ENCODE measurements around the gene MDM2.

Gene MDM2

GRCh38 chr12:68891141-68891540 is 83.2 kb downstream of the MDM2 start:
- in situ Hi-C loops (cut with HindIII; ENCODE audit: low pct_unique_long_range_greater_than_20kb, low sequenced_read_pairs): no loop called here
- TF ChIP-seq JUND (IDR thresholded peaks at IDR 0.05; ENCODE audit: low read depth): no peak
- no peak for DNase-seq (ENCODE audit: low read depth in 1 of 2, low spot score in 1 of 2)

- no peak for DNase-seq (ENCODE audit: low read depth in 1 of 2, low spot score in 1 of 2)
- no peak for TF ChIP-seq JUND (IDR thresholded peaks at IDR 0.05; ENCODE audit: low read depth)
- in situ Hi-C loops (cut with HindIII; ENCODE audit: low pct_unique_long_range_greater_than_20kb, low sequenced_read_pairs): no loop called here
Observed at GRCh38 chr12:68893201-68893600, 85.2 kb downstream of the MDM2 start.

- in situ Hi-C loops (cut with HindIII; ENCODE audit: low pct_unique_long_range_greater_than_20kb, low sequenced_read_pairs): no loop called here
- no peak for DNase-seq (ENCODE audit: low read depth in 1 of 2, low spot score in 1 of 2)
- no peak for TF ChIP-seq JUND (IDR thresholded peaks at IDR 0.05; ENCODE audit: low read depth)
Observed at GRCh38 chr12:68893741-68894140, 85.8 kb downstream of the MDM2 start.

GRCh38 chr12:68894276-68894855 is 86.4 kb downstream of the MDM2 start:
- no peak for TF ChIP-seq JUND (IDR thresholded peaks at IDR 0.05; ENCODE audit: low read depth)
- DNase-seq (ENCODE audit: low read depth in 1 of 2, low spot score in 1 of 2): no peak
- in situ Hi-C loops (cut with HindIII; ENCODE audit: low pct_unique_long_range_greater_than_20kb, low sequenced_read_pairs): no loop called here

GRCh38 chr12:68896881-68897540 is 89.0 kb downstream of the MDM2 start:
- TF ChIP-seq JUND (IDR thresholded peaks at IDR 0.05; ENCODE audit: low read depth): no peak
- in situ Hi-C loops (cut with HindIII; ENCODE audit: low pct_unique_long_range_greater_than_20kb, low sequenced_read_pairs): no loop called here
- DNase-seq (ENCODE audit: low read depth in 1 of 2, low spot score in 1 of 2): no peak

GRCh38 chr12:68899251-68899771 is 91.3 kb downstream of the MDM2 start:
- DNase-seq (ENCODE audit: low read depth in 1 of 2, low spot score in 1 of 2): peak in 1 of 2 experiments; percentile 60
- TF ChIP-seq JUND (IDR thresholded peaks at IDR 0.05; ENCODE audit: low read depth): no peak
- in situ Hi-C loops (cut with HindIII; ENCODE audit: low pct_unique_long_range_greater_than_20kb, low sequenced_read_pairs): no loop called here

GRCh38 chr12:68900241-68900640 is 92.3 kb downstream of the MDM2 start:
- in situ Hi-C loops (cut with HindIII; ENCODE audit: low pct_unique_long_range_greater_than_20kb, low sequenced_read_pairs): no loop called here
- no peak for DNase-seq (ENCODE audit: low read depth in 1 of 2, low spot score in 1 of 2)
- TF ChIP-seq JUND (IDR thresholded peaks at IDR 0.05; ENCODE audit: low read depth): no peak
